K562 (cell line): ENCODE data around the gene OVCA2. TPM values are rescaled to one million over a fixed set of nuclear protein-coding genes. Genes with fewer than 3 reads are reported as not detected.

Experiments used
- ATAC-seq: fragments of 200-7000 bp; cut with Tn5 transposase; 3 replicates; pipeline ENCODE4 v1.9.1; 2020; ENCODE audit warnings: moderate library complexity
- BruUV-seq: library from RNA; stranded (reverse); fragments of 400-500 nt; replicated peaks from 2 replicates; lab custom pipeline; 2021; lab: Mats Ljungman, UMichigan
- CTCF ChIA-PET: fragments of 300-600 bp; formaldehyde crosslinking; extraction: SDS; loops from one replicate; lab custom pipeline; 2021; ENCODE audit warnings: low intra/inter-chr PET ratio; lab: Yijun Ruan, JAX
- POLR2A ChIA-PET: fragments of 300-600, 350-650 bp; sonication (Branson Sonifier 250); formaldehyde crosslinking; extraction: SDS; loops from one replicate; lab custom pipeline; 2021; ENCODE audit warnings: antibody characterized with exemption, inconsistent platforms; lab: Yijun Ruan, JAX
- DNase-seq, 4 experiments: peaks; one replicate each; pipeline versions ENCODE4 v3.0.0 to v3.0.0-alpha.2; 2011 to 2018; ENCODE audit warnings: low spot score in 3 of 4, mixed read lengths in 3 of 4; ENCODE audit errors: extremely low read depth in 1 of 4
- FAIRE-seq: peaks from 2 replicates; lab custom pipeline; 2011; peaks lifted over from hg19 to GRCh38; lab: Jason Lieb, UNC
- H2AFZ ChIP-seq: 2 replicates; pipeline ENCODE4 v1.6.0; 2011; ENCODE audit warnings: low read depth, low read length, control low read depth, inconsistent platforms
- H3K27ac ChIP-seq: fragments of 200-600 bp; 3 replicates; pipeline ENCODE4 v1.8.0; 2011; ENCODE audit warnings: low read depth, mild to moderate bottlenecking, control low read depth, inconsistent platforms, low read length, moderate library complexity, mixed read lengths; ENCODE audit errors: extremely low read depth
- H3K27me3 ChIP-seq, 2 experiments: fragments of 300-600 bp in 1 of 2; 2 replicates in 1 of 2; 3 replicates in 1 of 2; pipeline versions ENCODE4 v1.6.0 to v1.8.0; 2011; ENCODE audit warnings: inconsistent platforms in 2 of 2, low read length in 2 of 2, mild to moderate bottlenecking in 1 of 2, mixed read lengths in 1 of 2, moderate library complexity in 1 of 2; ENCODE audit not compliant: control insufficient read depth in 2 of 2, insufficient read depth in 2 of 2
- H3K36me3 ChIP-seq: fragments of 300-600 bp; 3 replicates; pipeline ENCODE4 v1.8.0; 2011; ENCODE audit warnings: mild to moderate bottlenecking, low read length, inconsistent platforms; ENCODE audit not compliant: control insufficient read depth, insufficient read depth
- H3K4me1 ChIP-seq, 2 experiments: fragments of 200-600 bp in 1 of 2; replicated peaks in 1 of 2; 2 replicates in 1 of 2; 3 replicates in 1 of 2; pipeline versions ENCODE4 v1.5.1 to v1.8.0; 2011; ENCODE audit warnings: inconsistent platforms in 2 of 2, low read length in 2 of 2, mild to moderate bottlenecking in 1 of 2, mixed read lengths in 1 of 2, moderate library complexity in 1 of 2; ENCODE audit not compliant: control insufficient read depth in 2 of 2, insufficient read depth in 2 of 2
- H3K4me2 ChIP-seq: 2 replicates; pipeline ENCODE4 v1.6.1; 2011; ENCODE audit warnings: low read length, control low read depth, inconsistent platforms, mixed read lengths; ENCODE audit not compliant: insufficient read depth
- H3K4me3 ChIP-seq: fragments of 200-600 bp; sonication (generic), shearing (Covaris generic); 2 replicates; pipeline ENCODE4 v1.5.1; 2016; ENCODE audit warnings: control low read depth, inconsistent platforms
- H3K79me2 ChIP-seq: fragments of 200-600 bp; 3 replicates; pipeline ENCODE4 v1.8.0; 2011; ENCODE audit warnings: low read length, inconsistent platforms; ENCODE audit not compliant: control insufficient read depth, insufficient read depth
- H3K9ac ChIP-seq, 2 experiments: 2 replicates each; pipeline versions ENCODE4 v1.6.0 to v1.6.1; 2011; ENCODE audit warnings: low read depth in 2 of 2, low read length in 2 of 2, control low read depth in 1 of 2, inconsistent platforms in 1 of 2, mild to moderate bottlenecking in 1 of 2, mixed read lengths in 1 of 2; ENCODE audit not compliant: insufficient read depth in 1 of 2
- H3K9me1 ChIP-seq: one replicate; pipeline ENCODE4 v1.6.0; 2011; ENCODE audit warnings: inconsistent platforms, mild to moderate bottlenecking, low read length, moderate library complexity; ENCODE audit not compliant: control insufficient read depth, insufficient read depth
- H3K9me3 ChIP-seq: replicated peaks from 2 replicates; pipeline ENCODE4 v1.5.1; 2011; ENCODE audit warnings: low read depth, low read length, inconsistent platforms; ENCODE audit not compliant: control insufficient read depth, insufficient read depth
- H4K20me1 ChIP-seq: replicated peaks from 2 replicates; pipeline ENCODE4 v1.6.1; 2011; ENCODE audit warnings: low read length, inconsistent platforms, mixed read lengths; ENCODE audit not compliant: control insufficient read depth, insufficient read depth
- HMG20B ChIP-seq: fragments of 250-450 bp; sonication (Bioruptor Pico); IDR thresholded peaks from 2 replicates; pipeline ENCODE4 v1.5.0; 2021; ENCODE audit warnings: mild to moderate bottlenecking
- HSF4 ChIP-seq: fragments of 250-450 bp; sonication (Bioruptor Pico); IDR thresholded peaks from 2 replicates; pipeline ENCODE4 v2.1.2; 2022; ENCODE audit warnings: mild to moderate bottlenecking, moderate library complexity, borderline replicate concordance
- KDM5B ChIP-seq: fragments of 200-600 bp; sonication (generic); IDR thresholded peaks from 2 replicates; pipeline ENCODE4 v1.6.1; 2012; ENCODE audit warnings: low read depth, mild to moderate bottlenecking, moderate library complexity, low read length, control low read depth, inconsistent platforms; ENCODE audit not compliant: insufficient replicate concordance
- KLF16 ChIP-seq: IDR thresholded peaks from 2 replicates; pipeline ENCODE4 v1.6.1; 2016; ENCODE audit warnings: antibody characterized with exemption
- MEIS2 ChIP-seq: fragments of 450-650 bp; IDR thresholded peaks from 2 replicates; pipeline ENCODE4 v1.6.1; 2014; ENCODE audit warnings: mild to moderate bottlenecking; ENCODE audit not compliant: partially characterized antibody
- MYC ChIP-seq, 2 experiments: fragments of 250-450 bp in 1 of 2; sonication (Bioruptor Pico) in 1 of 2; IDR thresholded peaks; 2 replicates each; pipeline versions ENCODE4 v1.5.1 to v1.6.1; 2012 to 2021; ENCODE audit warnings: low read depth in 2 of 2, borderline replicate concordance in 1 of 2, improper control_type of control experiment in 1 of 2, low read length in 1 of 2, mild to moderate bottlenecking in 1 of 2, moderate library complexity in 1 of 2
- MYNN ChIP-seq, 2 experiments: sonication (generic); formaldehyde crosslinking in 1 of 2; IDR thresholded peaks; 2 replicates each; pipeline versions ENCODE4 v1.5.0 to v1.6.1; 2016 to 2020; ENCODE audit warnings: antibody characterized with exemption in 1 of 2, missing genetic modification reagents in 1 of 2
- RUNX1 ChIP-seq: sonication (generic); IDR thresholded peaks from 2 replicates; pipeline ENCODE4 v1.6.1; 2016; ENCODE audit warnings: antibody characterized with exemption, low read depth
- SMAD2 ChIP-seq: fragments of 150-350 bp; IDR thresholded peaks from 2 replicates; pipeline ENCODE4 v1.6.1; 2014; ENCODE audit warnings: low read depth, mild to moderate bottlenecking, low read length
- TEAD1 ChIP-seq, 2 experiments: fragments of 450-650 bp in 1 of 2; sonication (generic) in 1 of 2; formaldehyde crosslinking; IDR thresholded peaks; 2 replicates each; pipeline versions ENCODE4 v1.4.0 to v1.8.0; 2020 to 2022; ENCODE audit warnings: mild to moderate bottlenecking in 2 of 2, missing genetic modification reagents in 1 of 2
- ZBTB2 ChIP-seq: fragments of 450-650 bp; IDR thresholded peaks from 2 replicates; pipeline ENCODE4 v1.6.1; 2016; ENCODE audit warnings: antibody characterized with exemption
- ZNF212 ChIP-seq: fragments of 450-650 bp; formaldehyde crosslinking; IDR thresholded peaks from 2 replicates; pipeline ENCODE4 v1.4.0; 2020; ENCODE audit warnings: mild to moderate bottlenecking
- ZNF639 ChIP-seq, 2 experiments: fragments of 200-800 bp in 1 of 2; sonication (Bioruptor generic) in 1 of 2; sonication (generic) in 1 of 2; formaldehyde crosslinking in 1 of 2; IDR thresholded peaks in 1 of 2; conservative IDR thresholded peaks in 1 of 2; 2 replicates each; pipeline versions ENCODE4 v1.5.0 to v1.6.1; 2016 to 2020; ENCODE audit warnings: missing compliant biosample characterization in 1 of 2, missing genetic modification characterization in 1 of 2, missing genetic modification reagents in 1 of 2
- WGBS: fragments of 100-300 bp; shearing (Covaris generic); methylation state at CpG from one replicate; pipeline ENCODE4 v1.1.6; 2016; ENCODE audit warnings: low coverage, mixed read lengths; ENCODE audit not compliant: insufficient coverage; ENCODE audit errors: missing lambda C conversion rate; 5-methylcytosine and 5-hydroxymethylcytosine counted together
- in situ Hi-C: fragments of 300-500 bp; cut with MboI; formaldehyde crosslinking; loops from 4 replicates; pipeline ENCODE4 v1.15.0; 2018; ENCODE audit warnings: inconsistent platforms, mixed read lengths
- intact Hi-C: fragments of 100-400 bp; cut with micrococcal nuclease; formaldehyde crosslinking; loops from 2 replicates; pipeline ENCODE4 v1.14.2; 2022
- polyA plus RNA-seq, 8 experiments: library from polyadenylated mRNA; depleted of rRNA in 4 of 8; stranded (reverse) in 5 of 8; unstranded in 3 of 8; fragments of >200 nt; fragmentation: Nextera tagmentation in 2 of 8; fragmentation: Illumina TruSeq in 1 of 8; extraction: Ambion mirVana in 2 of 8; extraction: Trizol in 1 of 8; gene quantifications; 2 replicates each; pipeline versions ENCODE4 v1.2.1 to v1.2.3, GENCODE V29; 2011 to 2014; ENCODE audit warnings: inconsistent platforms in 1 of 8, missing spikeins in 1 of 8
- total RNA-seq, 7 experiments: library from RNA; depleted of rRNA in 6 of 7; stranded (reverse); fragments of >200 nt in 6 of 7; fragmentation: Illumina TruSeq in 2 of 7; extraction: Trizol in 2 of 7; gene quantifications; 2 replicates each; pipeline versions ENCODE4 v1.2.1 to v1.2.3, GENCODE V29; 2011 to 2021; ENCODE audit warnings: low replicate concordance in 1 of 7
- TF ChIP-seq, protein P1 (sequence below): fragments of 250-450 bp; sonication (Bioruptor Pico); IDR thresholded peaks from 2 replicates; pipeline ENCODE4 v1.8.0; 2021; ENCODE audit warnings: borderline replicate concordance, mild to moderate bottlenecking, moderate library complexity; ENCODE audit not compliant: poor library complexity, severe bottlenecking
- TF ChIP-seq, protein P2 (sequence below): fragments of 250-450 bp; sonication (Bioruptor Pico); IDR thresholded peaks from 2 replicates; pipeline ENCODE4 v1.8.0; 2022; ENCODE audit warnings: moderate library complexity, mild to moderate bottlenecking, inconsistent platforms

The OVCA2 gene
- total and polyA plus RNA-seq, 9 of the 15 experiments (the other 6 are each of a cell fraction or from before 2014, with no cell fraction given): 3.0 to 23.7 (median 14.1) TPM

DNA sequence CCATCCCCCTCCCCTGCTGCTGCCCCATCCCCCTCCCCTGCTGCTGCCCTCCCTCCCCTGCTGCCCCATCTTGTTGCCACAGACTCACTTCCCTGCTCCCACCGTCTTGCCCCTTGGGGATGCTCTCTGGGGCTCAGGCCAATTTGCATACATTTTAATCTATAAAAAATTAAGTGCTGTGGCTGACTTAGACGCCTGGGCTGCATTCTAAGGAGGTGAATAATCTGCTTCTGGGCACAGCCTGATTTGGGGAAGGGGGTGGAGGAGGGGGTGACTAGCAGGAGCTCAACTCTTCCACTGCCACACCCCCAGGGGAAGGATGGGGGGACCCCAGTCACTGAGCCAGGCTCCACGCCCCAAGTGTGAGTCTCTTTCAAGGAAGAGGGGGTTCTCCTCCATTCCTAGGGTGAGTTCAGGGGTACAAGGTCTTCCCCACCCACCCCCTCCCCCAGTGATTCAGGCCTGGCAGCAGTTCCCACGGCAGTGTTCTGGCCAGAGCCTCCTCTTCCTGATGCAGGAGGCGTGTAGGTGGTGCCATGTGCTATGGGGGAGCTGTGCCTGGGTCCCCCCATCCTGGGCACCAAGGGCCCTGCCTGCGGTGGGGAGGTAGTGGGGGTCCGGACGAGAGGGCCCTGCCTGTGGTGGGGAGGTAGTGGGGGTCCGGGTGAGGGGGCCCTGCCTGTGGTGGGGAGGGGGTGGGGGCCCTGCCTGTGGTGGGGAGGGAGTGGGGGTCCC is 6.8 kb upstream of the OVCA2 start:
- CTCF ChIA-PET: no interaction called here
- 71% methylated on average over 7 of the region's 9 CpGs for WGBS
- FAIRE-seq: no peak
- no peak for TF ChIP-seq TEAD1 (CRISPR knock-in tag; IDR thresholded peaks at IDR 0.05)
- TF ChIP-seq, protein P1, sequence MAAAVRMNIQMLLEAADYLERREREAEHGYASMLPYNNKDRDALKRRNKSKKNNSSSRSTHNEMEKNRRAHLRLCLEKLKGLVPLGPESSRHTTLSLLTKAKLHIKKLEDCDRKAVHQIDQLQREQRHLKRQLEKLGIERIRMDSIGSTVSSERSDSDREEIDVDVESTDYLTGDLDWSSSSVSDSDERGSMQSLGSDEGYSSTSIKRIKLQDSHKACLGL (CRISPR knock-in tag): no peak
- no peak for TF ChIP-seq KLF16
- no peak for TF ChIP-seq HMG20B
- no peak for TF ChIP-seq RUNX1
- no peak for TF ChIP-seq ZBTB2
- TF ChIP-seq, protein P2, sequence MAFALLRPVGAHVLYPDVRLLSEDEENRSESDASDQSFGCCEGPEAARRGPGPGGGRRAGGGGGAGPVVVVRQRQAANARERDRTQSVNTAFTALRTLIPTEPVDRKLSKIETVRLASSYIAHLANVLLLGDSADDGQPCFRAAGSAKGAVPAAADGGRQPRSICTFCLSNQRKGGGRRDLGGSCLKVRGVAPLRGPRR (CRISPR knock-in tag): no peak
- no peak for TF ChIP-seq HSF4
- TF ChIP-seq MEIS2: no peak
- no peak for TF ChIP-seq ZNF212 (CRISPR knock-in tag)
- no peak for TF ChIP-seq MYC (IDR thresholded peaks at IDR 0.05; ENCODE audit: low read depth, low read length)
- TF ChIP-seq MYC (CRISPR knock-in tag; IDR thresholded peaks at IDR 0.05; ENCODE audit: borderline replicate concordance, low read depth): no peak
- TF ChIP-seq MYNN (IDR thresholded peaks at IDR 0.05): no peak
- no peak for TF ChIP-seq MYNN (CRISPR knock-in tag; IDR thresholded peaks at IDR 0.05)
- no peak for TF ChIP-seq SMAD2
- no peak for TF ChIP-seq ZNF639 (CRISPR knock-in tag; conservative IDR thresholded peaks at IDR 0.05 in 1 of 2, IDR thresholded peaks at IDR 0.05 in 1 of 2)
- TF ChIP-seq KDM5B: no peak

More for the DNA sequence above, 6.8 kb upstream of the OVCA2 start:
- Histone ChIP-seq H3K9me3 (no peaks in the 10 kb centered on the region), H3K27me3 (no peaks in the 10 kb centered on the region), H3K9ac (no peak overlapping the region), H3K4me1 (peaks cover 2 to 8% of the 10 kb centered on the region in 2 experiments; a peak in 4 of 5 replicates), H3K27ac (no peak overlapping the region), H3K36me3 (peaks cover 26% of the 10 kb centered on the region; the same call in 2 of the 3 replicates), H4K20me1 (0 out of 2 replicates have a peak, but pooled peaks cover 2% of the 10 kb centered on the region), H3K4me2 (no peak overlapping the region), H2AFZ (no peak overlapping the region), H3K4me3 (no peak overlapping the region), H3K9me1 (no peaks in the 10 kb centered on the region), H3K79me2 (peaks cover 15% of the 10 kb centered on the region)
- POLR2A ChIA-PET: interaction anchor here (0.5 kb wide), 2 partner anchors 30 to 35 kb away, joined by 3 read pairs; no protein-coding TSS in a partner anchor
- no TSS peak for BruUV-seq
- in situ Hi-C loops: loop anchor here (5.0 to 10.0 kb wide), 2 partner anchors 128 to 320 kb away; partner anchors contain the start of gene TLCD2
- ATAC-seq (no peak), DNase-seq (no peak)
- intact Hi-C loops: loop anchor here (5.0 kb wide), 1 partner anchor 318 kb away; no protein-coding TSS in a partner anchor
